LNCAP (cell line): ENCODE results near the gene MAST4.

ENCODE experiments used
- CTCF ChIP-seq: fragments of 450-650 bp; IDR thresholded peaks from 2 replicates; pipeline ENCODE4 v1.5.1; 2017; ENCODE audit warnings: mild to moderate bottlenecking

MAST4 gene

DNA sequence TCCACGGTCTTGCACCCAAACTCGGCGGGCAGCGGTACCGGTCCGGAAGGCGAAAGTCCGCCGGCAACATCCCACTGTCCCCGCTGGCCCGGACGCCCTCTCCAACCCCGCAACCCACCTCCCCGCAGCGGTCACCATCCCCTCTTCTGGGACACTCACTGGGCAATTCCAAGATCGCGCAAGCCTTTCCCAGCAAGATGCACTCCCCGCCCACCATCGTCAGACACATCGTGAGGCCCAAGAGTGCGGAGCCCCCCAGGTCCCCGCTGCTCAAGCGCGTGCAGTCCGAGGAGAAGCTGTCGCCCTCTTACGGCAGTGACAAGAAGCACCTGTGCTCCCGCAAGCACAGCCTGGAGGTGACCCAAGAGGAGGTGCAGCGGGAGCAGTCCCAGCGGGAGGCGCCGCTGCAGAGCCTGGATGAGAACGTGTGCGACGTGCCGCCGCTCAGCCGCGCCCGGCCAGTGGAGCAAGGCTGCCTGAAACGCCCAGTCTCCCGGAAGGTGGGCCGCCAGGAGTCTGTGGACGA, 567.1 kb downstream of the MAST4 start:
- no peak for TF ChIP-seq CTCF

- no peak for TF ChIP-seq CTCF
These were observed 567.8 kb downstream of the MAST4 start for GRCh38 chr5:67163863-67164595.

DNA sequence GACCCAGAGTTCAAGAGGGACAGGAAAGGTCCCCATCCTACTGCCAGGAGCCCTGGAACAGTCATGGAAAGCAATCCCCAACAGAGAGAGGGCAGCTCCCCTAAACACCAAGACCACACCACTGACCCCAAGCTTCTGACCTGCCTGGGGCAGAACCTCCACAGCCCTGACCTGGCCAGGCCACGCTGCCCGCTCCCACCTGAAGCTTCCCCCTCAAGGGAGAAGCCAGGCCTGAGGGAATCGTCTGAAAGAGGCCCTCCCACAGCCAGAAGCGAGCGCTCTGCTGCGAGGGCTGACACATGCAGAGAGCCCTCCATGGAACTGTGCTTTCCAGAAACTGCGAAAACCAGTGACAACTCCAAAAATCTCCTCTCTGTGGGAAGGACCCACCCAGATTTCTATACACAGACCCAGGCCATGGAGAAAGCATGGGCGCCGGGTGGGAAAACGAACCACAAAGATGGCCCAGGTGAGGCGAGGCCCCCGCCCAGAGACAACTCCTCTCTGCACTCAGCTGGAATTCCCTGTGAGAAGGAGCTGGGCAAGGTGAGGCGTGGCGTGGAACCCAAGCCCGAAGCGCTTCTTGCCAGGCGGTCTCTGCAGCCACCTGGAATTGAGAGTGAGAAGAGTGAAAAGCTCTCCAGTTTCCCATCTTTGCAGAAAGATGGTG, 568.8 kb downstream of the MAST4 start:
- TF ChIP-seq CTCF = no peak

DNA sequence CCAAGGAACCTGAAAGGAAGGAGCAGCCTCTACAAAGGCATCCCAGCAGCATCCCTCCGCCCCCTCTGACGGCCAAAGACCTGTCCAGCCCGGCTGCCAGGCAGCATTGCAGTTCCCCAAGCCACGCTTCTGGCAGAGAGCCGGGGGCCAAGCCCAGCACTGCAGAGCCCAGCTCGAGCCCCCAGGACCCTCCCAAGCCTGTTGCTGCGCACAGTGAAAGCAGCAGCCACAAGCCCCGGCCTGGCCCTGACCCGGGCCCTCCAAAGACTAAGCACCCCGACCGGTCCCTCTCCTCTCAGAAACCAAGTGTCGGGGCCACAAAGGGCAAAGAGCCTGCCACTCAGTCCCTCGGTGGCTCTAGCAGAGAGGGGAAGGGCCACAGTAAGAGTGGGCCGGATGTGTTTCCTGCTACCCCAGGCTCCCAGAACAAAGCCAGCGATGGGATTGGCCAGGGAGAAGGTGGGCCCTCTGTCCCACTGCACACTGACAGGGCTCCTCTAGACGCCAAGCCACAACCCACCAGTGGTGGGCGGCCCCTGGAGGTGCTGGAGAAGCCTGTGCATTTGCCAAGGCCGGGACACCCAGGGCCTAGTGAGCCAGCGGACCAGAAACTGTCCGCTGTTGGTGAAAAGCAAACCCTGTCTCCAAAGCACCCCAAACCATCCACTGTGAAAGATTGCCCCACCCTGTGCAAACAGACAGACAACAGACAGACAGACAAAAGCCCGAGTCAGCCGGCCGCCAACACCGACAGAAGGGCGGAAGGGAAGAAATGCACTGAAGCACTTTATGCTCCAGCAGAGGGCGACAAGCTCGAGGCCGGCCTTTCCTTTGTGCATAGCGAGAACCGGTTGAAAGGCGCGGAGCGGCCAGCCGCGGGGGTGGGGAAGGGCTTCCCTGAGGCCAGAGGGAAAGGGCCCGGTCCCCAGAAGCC, 569.6 kb downstream of the MAST4 start:
- no peak; the same call in 1 of the 2 replicates for TF ChIP-seq CTCF

- no peak; the same call in 1 of the 2 replicates for TF ChIP-seq CTCF
These were observed 570.5 kb downstream of the MAST4 start for GRCh38 chr5:67166460-67167285.

DNA sequence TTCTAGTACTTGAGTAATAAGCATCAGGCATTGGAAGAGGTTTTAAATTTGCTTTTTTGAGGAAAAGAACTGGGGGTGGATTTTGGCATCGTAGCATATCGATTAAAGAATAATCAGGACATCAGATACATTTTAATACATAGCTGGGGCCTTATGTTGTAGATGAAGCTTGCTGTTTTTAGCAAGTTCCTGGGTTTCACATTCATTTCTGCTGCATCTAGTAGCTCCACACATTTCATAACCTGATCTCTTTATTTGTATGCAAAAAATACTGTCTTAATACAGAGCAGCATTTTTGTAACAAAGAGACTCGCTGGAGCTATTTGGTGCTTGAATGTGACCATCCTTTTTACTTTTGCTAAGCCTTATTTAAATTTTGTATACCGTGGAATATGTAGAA, 571.9 kb downstream of the MAST4 start:
- TF ChIP-seq CTCF = no peak
